GM21381 (cell line): Measurements from ENCODE around the gene FAM180B.
"Not testable (repeated sequence)": the region's sequence is repeated elsewhere in the genome, so short reads cannot be mapped to it uniquely, and the experiment has no call there.

ENCODE experiments used
- ATAC-seq: cut with Tn5 transposase; IDR thresholded peaks from one replicate; pipeline ENCODE4 v1.9.1; 2021; ENCODE audit warnings: mild to moderate bottlenecking, moderate library complexity; ENCODE audit not compliant: unreplicated experiment

The FAM180B gene

GRCh38 chr11:47586098-47586855 lies at the start of gene FAM180B:
Gene FAM180B, plus strand, starts transcription at chr11:47586678. Its CDS starts 91 bp downstream, at chr11:47586769.
- no peak for ATAC-seq

- ATAC-seq: no peak
Measured at GRCh38 chr11:47536915-47537314, 49.6 kb upstream of the FAM180B start.

GRCh38 chr11:47538741-47539565 lies 47.5 kb upstream of the FAM180B start:
- no peak for ATAC-seq

- ATAC-seq: no peak
Measured at GRCh38 chr11:47539681-47540039, 46.8 kb upstream of the FAM180B start.

- ATAC-seq: no peak
Measured at GRCh38 chr11:47541070-47541469, 45.4 kb upstream of the FAM180B start.

GRCh38 chr11:47545298-47545697 lies 41.2 kb upstream of the FAM180B start:
- ATAC-seq: no peak

GRCh38 chr11:47546274-47546673 lies 40.2 kb upstream of the FAM180B start:
- not testable (repeated sequence) for ATAC-seq

GRCh38 chr11:47550288-47551047 lies 36.0 kb upstream of the FAM180B start:
- no peak for ATAC-seq

GRCh38 chr11:47551086-47551485 lies 35.4 kb upstream of the FAM180B start:
- no peak for ATAC-seq

- no peak for ATAC-seq
Measured at GRCh38 chr11:47552056-47552565, 34.4 kb upstream of the FAM180B start.

- ATAC-seq: peak; percentile 90
Measured at GRCh38 chr11:47552566-47553405, 33.7 kb upstream of the FAM180B start, which contains the start of gene CELF1. Gene CELF1, minus strand, starts transcription at chr11:47553132. Its CDS starts 53,609 bp downstream, at chr11:47499523.

GRCh38 chr11:47553406-47553743 lies 33.1 kb upstream of the FAM180B start:
- peak; percentile 21 for ATAC-seq

- not testable (repeated sequence) for ATAC-seq
Measured at GRCh38 chr11:47557004-47557403, 29.5 kb upstream of the FAM180B start.

- no peak for ATAC-seq
Measured at GRCh38 chr11:47558695-47559094, 27.8 kb upstream of the FAM180B start.

- no peak for ATAC-seq
Measured at GRCh38 chr11:47560426-47560825, 26.1 kb upstream of the FAM180B start.

GRCh38 chr11:47562393-47562792 lies 24.1 kb upstream of the FAM180B start:
- ATAC-seq: not testable (repeated sequence)

GRCh38 chr11:47564366-47564765 lies 22.1 kb upstream of the FAM180B start:
- not testable (repeated sequence) for ATAC-seq

- ATAC-seq: peak; percentile 3
Measured at GRCh38 chr11:47564933-47565339, 21.5 kb upstream of the FAM180B start.

- ATAC-seq: peak; percentile 77
Measured at GRCh38 chr11:47565340-47566148, 20.9 kb upstream of the FAM180B start, which contains the start of gene PTPMT1. Gene PTPMT1, plus strand, starts transcription at chr11:47565599. Its CDS starts 24 bp downstream, at chr11:47565623.
